Ishikawa (cell line): Measurements from ENCODE around the gene DEAF1.

Experiments used
- CEBPB ChIP-seq: IDR thresholded peaks from 2 replicates; pipeline ENCODE4 v1.6.1; 2012
- CREB1 ChIP-seq: IDR thresholded peaks from 2 replicates; pipeline ENCODE4 v1.6.1; 2012; ENCODE audit warnings: low read depth
- EGR1 ChIP-seq: IDR thresholded peaks from 2 replicates; pipeline ENCODE4 v1.6.1; 2012
- EP300 ChIP-seq: IDR thresholded peaks from 2 replicates; pipeline ENCODE4 v1.6.1; 2012; ENCODE audit warnings: borderline replicate concordance
- FOXM1 ChIP-seq: IDR thresholded peaks from 2 replicates; pipeline ENCODE4 v1.6.1; 2012; ENCODE audit warnings: low read depth, borderline replicate concordance
- NFIC ChIP-seq: IDR thresholded peaks from 2 replicates; pipeline ENCODE4 v1.6.1; 2012
- RAD21 ChIP-seq: IDR thresholded peaks from 2 replicates; pipeline ENCODE4 v1.6.1; 2012; ENCODE audit warnings: low read depth
- TAF1 ChIP-seq: IDR thresholded peaks from 2 replicates; pipeline ENCODE4 v1.6.1; 2012; ENCODE audit warnings: low read depth, mild to moderate bottlenecking
- TCF12 ChIP-seq: IDR thresholded peaks from 2 replicates; pipeline ENCODE4 v1.6.1; 2012; ENCODE audit warnings: low read depth
- TEAD4 ChIP-seq: IDR thresholded peaks from 2 replicates; pipeline ENCODE4 v1.6.1; 2012
- YY1 ChIP-seq: IDR thresholded peaks from 2 replicates; pipeline ENCODE4 v1.6.1; 2012; ENCODE audit warnings: low read depth
- ZBTB7A ChIP-seq: IDR thresholded peaks from 2 replicates; pipeline ENCODE4 v1.6.1; 2012; ENCODE audit warnings: low read depth
- TF ChIP-seq, protein P1 (sequence below): IDR thresholded peaks from 2 replicates; pipeline ENCODE4 v1.6.1; 2012
- TF ChIP-seq, protein P2 (sequence below): IDR thresholded peaks from 2 replicates; pipeline ENCODE4 v1.6.1; 2012
- TF ChIP-seq, protein P3 (sequence below): IDR thresholded peaks from 2 replicates; pipeline ENCODE4 v1.6.1; 2012; ENCODE audit warnings: low read depth, mild to moderate bottlenecking

Gene DEAF1

DNA sequence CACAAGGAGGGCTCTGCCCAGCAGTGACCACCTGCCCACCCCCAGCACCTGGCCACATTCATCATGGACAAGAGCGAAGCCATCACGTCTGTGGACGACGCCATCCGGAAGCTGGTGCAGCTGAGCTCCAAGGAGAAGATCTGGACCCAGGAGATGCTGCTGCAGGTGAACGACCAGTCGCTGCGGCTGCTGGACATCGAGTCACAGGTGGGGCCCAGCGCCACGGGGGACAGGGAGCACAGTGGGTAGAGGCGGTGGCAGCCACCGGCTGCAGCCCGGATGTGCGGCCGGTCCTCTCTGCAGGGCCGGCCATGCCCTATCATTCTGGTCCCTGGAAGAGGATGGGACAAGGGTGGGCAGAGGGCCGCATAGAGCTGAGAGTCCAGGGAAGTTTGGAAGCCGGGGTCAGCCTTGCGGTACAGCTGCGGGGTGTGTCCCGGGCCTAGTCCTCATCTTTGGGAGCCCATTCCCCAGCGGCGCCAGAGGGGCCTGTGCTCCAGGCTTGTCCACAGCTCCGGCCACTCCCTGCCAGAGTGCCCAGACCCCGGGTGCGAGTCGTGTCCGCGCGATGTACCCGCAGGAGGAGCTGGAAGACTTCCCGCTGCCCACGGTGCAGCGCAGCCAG is 25.1 kb upstream of the DEAF1 start:
- TF ChIP-seq TCF12 (no peak), CREB1 (no peak), CEBPB (no peak), TAF1 (no peak), FOXM1 (no peak), YY1 (no peak), RAD21 (no peak)
- TF ChIP-seq, protein P1, sequence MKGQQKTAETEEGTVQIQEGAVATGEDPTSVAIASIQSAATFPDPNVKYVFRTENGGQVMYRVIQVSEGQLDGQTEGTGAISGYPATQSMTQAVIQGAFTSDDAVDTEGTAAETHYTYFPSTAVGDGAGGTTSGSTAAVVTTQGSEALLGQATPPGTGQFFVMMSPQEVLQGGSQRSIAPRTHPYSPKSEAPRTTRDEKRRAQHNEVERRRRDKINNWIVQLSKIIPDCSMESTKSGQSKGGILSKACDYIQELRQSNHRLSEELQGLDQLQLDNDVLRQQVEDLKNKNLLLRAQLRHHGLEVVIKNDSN, result no peak
- TF ChIP-seq, protein P2, sequence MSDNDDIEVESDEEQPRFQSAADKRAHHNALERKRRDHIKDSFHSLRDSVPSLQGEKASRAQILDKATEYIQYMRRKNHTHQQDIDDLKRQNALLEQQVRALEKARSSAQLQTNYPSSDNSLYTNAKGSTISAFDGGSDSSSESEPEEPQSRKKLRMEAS, result no peak

DNA sequence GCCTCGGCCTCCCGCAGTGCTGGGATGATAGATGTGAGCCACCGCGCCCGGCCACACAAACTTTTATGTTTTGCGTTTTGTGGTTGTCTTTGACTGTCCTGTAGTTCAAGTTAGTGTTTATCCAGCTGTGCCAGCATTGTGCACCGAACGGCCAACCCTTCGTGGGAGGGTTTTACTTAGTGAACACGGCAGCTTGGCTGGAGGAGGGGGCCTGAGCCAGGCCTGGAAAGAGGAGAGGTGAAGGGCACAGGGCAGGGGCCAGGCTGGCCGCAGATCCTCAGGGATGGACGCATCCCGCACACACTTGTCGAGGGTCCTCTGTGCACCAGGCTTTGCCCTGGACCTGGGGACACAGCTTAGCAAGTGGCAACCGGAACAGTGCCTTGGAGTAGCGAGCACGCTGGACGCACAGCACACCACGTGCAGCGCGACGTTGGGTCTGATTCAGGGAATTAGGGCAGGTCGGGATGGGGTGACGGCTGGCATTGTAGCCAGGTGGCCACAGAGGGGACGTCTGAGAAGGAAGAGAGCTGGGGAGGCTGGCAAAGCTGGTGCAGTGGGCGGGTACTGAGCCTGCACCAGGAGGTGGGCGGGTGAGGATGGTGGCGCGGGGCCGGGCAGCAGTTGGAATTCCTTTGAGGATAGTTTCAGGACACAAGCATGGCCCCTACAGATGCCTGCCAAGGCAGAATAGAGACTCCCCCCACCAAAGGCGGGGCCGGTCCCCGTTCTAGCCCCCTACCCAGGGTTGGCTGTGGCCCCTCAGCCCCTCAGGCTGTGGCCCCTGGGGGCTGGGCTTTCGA is 24.4 kb upstream of the DEAF1 start:
- TF ChIP-seq NFIC (no peak), CEBPB (no peak)

- TF ChIP-seq, protein P2, result no peak
- no peak for TF ChIP-seq YY1
- TF ChIP-seq RAD21, result no peak
- TF ChIP-seq CREB1, result no peak
- TF ChIP-seq, protein P3, sequence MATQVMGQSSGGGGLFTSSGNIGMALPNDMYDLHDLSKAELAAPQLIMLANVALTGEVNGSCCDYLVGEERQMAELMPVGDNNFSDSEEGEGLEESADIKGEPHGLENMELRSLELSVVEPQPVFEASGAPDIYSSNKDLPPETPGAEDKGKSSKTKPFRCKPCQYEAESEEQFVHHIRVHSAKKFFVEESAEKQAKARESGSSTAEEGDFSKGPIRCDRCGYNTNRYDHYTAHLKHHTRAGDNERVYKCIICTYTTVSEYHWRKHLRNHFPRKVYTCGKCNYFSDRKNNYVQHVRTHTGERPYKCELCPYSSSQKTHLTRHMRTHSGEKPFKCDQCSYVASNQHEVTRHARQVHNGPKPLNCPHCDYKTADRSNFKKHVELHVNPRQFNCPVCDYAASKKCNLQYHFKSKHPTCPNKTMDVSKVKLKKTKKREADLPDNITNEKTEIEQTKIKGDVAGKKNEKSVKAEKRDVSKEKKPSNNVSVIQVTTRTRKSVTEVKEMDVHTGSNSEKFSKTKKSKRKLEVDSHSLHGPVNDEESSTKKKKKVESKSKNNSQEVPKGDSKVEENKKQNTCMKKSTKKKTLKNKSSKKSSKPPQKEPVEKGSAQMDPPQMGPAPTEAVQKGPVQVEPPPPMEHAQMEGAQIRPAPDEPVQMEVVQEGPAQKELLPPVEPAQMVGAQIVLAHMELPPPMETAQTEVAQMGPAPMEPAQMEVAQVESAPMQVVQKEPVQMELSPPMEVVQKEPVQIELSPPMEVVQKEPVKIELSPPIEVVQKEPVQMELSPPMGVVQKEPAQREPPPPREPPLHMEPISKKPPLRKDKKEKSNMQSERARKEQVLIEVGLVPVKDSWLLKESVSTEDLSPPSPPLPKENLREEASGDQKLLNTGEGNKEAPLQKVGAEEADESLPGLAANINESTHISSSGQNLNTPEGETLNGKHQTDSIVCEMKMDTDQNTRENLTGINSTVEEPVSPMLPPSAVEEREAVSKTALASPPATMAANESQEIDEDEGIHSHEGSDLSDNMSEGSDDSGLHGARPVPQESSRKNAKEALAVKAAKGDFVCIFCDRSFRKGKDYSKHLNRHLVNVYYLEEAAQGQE, result no peak
- no peak for TF ChIP-seq TEAD4
- no peak for TF ChIP-seq CEBPB
- no peak for TF ChIP-seq TCF12
- no peak for TF ChIP-seq FOXM1
- TF ChIP-seq NFIC, result no peak
- no peak for TF ChIP-seq EP300
- TF ChIP-seq, protein P1, result no peak
Measured at GRCh38 chr11:714436-714835, 19.4 kb upstream of the DEAF1 start.

DNA sequence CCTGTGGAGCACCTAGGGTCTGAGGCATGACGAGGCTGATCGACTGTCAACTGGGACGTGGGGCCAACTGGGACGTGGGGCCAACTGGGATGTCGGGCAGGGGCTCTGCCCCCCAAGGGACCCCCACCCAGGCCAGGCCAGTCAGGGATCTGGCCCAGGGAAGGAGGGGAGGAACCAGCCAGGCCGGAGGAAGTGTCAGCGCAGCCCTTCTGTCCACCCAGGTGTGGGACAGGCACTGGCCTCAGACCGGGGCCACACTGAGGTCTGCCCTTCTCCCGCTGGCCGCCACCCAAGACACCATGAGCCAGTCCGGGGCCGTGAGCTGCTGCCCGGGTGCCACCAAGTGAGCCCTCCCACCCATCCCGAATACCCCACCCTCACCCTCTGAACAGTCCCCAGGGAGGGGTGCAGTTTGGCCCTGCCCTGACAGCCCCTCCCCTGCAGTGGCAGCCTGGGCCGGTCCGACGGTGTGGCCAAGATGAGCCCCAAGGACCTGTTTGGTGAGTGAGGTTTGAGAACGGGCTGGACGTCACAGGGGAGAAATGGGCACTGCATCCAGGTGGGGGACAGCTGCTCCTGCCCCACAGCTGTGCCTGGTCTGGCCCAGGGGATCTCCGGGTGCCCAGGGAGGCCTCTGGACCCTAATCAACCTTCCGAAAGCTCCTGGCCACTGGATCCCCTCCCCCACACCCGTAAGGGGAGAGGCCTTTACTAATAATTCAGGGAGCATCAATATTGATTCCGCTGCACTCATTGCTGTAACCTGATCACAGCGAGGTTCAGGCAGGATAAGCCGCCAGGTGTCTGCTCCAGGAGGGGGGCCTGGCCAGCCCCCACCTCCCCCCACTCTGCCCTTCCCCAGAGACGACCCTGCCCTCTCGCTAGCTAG is 14.3 kb upstream of the DEAF1 start:
- TF ChIP-seq YY1, result no peak
- no peak for TF ChIP-seq CEBPB
- TF ChIP-seq, protein P2, result no peak
- no peak for TF ChIP-seq EP300
- no peak for TF ChIP-seq NFIC
- no peak for TF ChIP-seq EGR1
- no peak for TF ChIP-seq RAD21
- TF ChIP-seq FOXM1, result no peak
- TF ChIP-seq, protein P3, result no peak
- no peak for TF ChIP-seq ZBTB7A
- TF ChIP-seq, protein P1, result no peak
- TF ChIP-seq TAF1, result no peak
- no peak for TF ChIP-seq TCF12

GRCh38 chr11:708511-708910 is 13.5 kb upstream of the DEAF1 start:
- TF ChIP-seq CREB1, result no peak
- no peak for TF ChIP-seq TAF1
- no peak for TF ChIP-seq RAD21
- no peak for TF ChIP-seq EP300
- TF ChIP-seq, protein P3, result no peak
- TF ChIP-seq TCF12, result no peak
- TF ChIP-seq, protein P1, result no peak
- no peak for TF ChIP-seq YY1
- no peak for TF ChIP-seq TEAD4
- no peak for TF ChIP-seq FOXM1
- TF ChIP-seq CEBPB, result no peak
- TF ChIP-seq NFIC, result no peak
- no peak for TF ChIP-seq ZBTB7A
- no peak for TF ChIP-seq EGR1
- TF ChIP-seq, protein P2, result no peak
